NCI-H526 (cell line): ENCODE measurements around the gene DNAI1.

ENCODE experiments used
- DNase-seq, 2 experiments: peaks; one replicate each; lab custom pipeline; 2025; lab: John Stamatoyannopoulos, UW

The DNAI1 gene

DNA sequence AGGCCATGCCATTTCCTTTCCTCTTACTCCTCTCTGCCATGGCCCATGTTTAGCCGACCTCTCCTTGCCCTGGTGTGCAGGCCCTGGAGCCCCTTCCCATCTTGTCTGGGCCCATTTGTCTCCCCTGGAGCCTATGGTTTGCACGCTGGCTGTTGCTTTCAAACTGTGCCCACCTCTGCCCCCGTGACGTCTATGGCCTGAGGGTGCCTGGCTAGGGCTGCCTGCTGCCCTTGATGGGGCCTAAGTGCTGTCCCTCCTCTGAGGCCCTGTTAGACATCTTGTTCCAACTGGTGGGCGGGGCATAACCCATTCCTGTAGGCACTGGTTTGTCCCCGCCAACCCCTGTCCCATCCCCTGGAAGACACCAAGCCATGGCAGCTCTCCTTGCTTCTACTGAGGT, 86.9 kb downstream of the DNAI1 start:
- no peak for DNase-seq

DNA sequence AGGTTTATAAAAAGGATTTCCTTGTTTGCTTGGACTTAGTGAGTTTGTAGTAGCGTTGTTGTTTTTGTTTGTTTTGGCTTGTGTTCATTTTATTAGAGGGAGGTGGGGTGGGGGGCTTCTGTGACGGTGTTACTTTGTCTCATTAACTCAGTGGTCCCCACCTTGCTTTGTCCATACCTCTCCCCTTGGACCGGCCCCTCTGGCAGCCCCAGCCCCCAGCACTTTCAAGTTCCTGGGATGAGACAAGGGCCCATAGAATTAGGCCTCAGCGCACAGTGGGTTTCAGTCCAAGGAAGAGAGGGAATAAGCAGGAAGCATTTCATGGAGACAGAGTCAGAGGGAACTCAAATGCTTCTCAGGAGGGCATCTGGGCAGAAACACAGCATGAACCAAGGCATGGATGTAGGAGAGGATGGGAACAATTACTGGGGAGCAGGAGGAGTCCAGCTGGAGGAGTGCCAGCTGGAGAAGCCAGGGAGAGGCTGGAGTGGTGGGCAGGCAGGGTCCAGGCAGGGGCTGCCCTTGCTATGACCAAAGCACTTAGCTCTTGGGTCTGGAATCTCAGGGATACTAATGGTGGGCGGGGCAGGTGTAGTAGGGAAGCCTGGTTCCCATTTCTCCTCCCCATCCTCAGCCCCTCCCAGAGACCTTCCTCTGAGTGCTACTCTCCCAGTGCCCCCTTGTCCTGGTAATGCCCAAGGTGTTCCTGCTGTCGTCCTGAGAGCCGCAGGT, 87.7 kb downstream of the DNAI1 start:
- no peak for DNase-seq

DNA sequence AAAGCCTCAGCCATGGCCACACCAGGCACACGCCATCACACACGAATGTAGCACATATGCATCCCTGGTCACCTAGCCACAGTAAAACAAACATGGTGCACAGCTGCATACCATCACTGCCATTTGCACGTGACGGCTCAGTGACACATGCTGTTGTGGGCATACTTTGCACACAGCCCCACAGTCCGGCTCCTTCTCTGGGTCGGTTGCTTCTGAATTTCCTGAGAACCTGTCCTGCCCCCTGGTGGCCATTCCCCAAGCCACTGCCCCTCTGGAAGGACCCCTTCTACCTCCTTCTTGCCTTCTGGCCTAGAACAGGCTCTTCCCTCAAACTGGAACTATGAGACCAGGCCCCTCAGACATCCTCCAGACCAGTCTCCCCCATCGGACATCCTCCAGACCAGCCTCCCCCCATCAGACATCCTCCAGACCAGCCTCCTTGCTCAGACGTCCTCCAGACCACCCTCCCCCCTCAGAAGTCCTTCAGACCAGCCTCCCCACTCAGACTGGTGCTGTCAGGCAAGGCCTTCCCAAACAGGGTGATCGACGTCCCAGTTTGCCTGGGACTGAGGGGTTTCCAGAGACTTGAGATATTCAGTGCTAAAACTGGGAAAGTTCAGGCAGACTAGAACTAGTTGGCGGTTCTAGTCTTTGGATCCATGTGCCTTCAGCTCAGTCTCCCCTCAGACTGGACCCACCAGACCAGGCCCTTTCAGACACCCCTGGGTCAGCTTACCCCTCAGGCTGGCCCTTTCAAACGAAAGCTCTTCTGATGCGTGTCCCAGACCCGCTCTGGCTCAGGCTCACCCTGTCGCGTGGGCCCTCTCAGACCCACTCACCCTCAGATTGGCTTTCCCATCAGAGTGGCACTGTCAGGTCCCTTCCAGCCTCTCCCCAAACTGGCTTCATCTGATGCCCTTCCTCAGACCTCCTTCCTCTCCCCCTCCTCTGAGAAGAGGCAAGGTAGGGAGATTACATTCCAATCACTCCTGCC, 88.5 kb downstream of the DNAI1 start:
- DNase-seq = peak; percentile 54 to 82

DNA sequence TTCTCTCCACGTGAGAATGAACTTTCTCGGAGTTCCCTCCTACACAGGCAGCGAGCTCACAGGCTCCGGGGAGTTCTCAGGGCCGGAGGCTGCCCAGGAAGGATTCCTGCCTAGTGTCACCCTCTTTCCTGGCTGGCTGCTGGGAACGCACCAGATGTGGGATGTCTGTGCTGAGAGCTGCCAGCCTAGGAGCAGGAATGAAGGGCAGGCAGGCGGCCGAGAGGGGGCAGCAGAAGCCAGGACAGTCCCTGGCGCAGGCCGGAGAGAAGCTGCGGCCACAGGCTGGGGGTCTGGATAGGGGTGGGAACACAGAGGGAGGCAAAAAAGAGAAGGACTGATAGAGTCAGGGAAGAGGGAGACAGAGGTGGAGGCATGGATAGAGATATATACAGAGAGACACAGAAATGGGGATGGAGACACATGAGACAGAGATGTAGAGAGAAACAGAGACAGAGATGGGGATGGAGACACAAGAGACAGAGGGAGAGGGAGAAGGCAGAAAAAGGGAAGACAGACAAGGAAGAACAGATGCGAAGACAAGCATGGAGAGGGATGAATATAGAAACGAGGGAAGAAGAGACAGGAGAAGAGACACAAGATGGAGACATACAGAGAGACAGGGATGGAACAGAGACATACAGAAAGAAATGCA, 89.5 kb downstream of the DNAI1 start:
- DNase-seq = peak; percentile 23 to 75

DNA sequence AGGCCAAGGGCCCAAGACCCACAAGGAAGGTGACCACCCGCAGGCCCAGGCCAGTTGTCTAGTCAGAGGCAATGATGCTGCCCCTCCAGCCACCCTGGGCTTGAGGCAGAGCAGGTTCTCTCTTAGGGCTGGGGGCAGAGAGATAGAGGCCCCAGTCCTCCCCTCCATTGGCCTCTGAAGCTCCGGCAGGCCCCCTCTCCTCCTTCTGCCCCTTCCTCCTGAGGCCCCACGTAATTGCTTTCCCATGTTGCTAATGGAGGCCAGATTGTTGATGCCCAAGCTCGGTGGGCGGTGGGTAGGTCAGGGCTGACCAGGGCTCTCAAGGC, 90.8 kb downstream of the DNAI1 start:
- no peak for DNase-seq

DNA sequence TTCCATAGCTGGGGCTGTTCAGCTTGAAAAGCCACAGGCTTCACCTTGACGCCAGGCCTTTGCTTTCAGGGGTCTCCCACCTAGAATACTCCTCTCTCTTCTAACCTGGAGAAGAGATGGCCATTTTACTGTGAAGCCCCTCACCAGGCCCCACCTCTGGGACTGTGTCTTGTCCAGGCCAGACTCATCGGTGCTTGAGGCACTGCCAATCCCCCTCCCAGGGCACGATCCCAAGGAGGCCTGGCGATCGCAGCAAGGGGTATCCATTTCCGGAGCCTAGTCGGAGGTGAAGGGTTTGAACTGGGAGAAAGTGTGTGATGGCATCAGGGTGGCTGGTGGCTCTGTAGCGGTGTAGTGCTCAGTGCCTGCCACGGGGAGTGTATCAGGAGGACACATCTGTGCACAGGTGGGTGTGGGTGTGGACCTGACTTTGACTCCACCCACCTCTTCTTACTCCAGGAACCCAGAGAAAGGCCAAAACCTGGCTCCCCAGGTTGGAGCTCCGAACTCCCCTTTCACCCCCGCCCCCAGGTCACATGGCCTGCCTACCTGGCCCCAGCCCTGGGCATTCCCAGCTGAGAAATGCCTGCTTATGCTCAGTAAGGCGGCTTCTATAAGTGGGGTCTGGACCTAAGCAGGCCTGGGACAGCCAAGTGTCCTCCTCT, 91.5 kb downstream of the DNAI1 start:
- DNase-seq = no peak

DNA sequence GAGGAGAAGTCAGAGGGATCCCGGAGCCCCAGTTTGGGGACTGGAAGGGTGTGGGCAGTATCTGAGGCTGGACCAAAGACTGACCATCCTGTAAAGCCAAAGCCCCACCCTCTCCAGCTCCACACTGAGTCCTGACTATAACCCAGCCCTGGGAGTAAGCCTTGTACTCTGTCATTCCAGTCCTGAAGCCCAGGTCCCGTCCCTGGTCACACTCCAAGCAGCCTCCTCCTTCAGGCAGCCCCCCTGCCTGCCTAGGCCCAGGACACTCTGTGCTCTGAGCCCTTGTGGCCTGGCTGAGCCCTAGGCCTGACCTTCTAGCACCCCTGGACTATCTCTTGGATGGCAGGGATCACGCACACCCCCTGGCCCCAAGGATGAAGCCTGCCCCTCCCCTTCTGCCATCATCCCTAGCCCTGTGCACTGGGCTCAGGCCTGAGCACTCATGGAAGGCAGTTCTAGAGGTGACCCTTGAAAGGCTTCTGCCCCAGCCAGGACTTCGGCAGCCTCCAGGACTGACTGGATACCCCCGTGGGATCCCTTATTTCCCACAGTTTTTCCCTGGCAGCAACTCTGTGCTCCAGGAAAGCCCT, 92.2 kb downstream of the DNAI1 start:
- DNase-seq = no peak

DNA sequence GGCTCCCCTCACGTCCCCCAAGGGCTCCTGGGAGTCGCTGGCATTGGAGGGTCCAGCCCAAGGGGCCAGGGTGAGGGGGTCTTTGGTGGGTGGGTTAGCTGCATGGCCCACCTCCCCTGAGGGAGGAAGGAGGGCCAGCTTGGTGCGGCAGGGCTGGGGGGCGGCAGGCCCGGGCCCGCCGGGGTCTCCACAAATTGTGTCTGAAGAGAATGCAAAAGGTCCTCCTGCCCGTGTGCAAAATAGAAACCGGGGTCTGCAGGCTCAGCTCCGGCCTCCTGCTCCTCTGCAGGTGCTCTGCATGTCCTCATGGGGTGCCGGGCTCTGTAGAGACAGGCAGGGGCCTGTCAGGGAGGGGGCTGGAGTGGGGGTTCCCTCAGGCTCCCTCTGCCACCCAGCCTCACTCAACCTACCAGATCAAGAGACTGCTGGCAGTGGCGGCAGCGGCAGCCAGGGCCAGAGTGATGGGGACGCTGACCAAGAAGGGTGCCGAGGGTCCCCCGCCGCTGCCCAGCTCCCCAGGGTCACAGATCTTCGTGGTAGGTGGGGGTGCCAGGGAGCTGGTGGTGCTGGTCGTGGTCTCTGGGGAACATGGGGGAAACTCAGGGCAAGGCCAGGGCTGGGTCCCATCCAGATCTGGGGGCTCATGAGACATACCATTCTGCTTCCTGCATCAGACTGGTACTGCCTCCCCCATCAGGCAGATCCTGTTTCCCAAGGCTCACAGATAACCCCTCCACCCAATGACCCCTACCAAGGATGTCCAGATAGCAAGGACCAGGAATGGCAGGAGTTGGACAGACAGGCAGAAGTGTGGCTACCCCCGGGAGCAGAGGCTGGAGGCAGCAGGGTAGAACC, 93.4 kb downstream of the DNAI1 start:
- no peak for DNase-seq

DNA sequence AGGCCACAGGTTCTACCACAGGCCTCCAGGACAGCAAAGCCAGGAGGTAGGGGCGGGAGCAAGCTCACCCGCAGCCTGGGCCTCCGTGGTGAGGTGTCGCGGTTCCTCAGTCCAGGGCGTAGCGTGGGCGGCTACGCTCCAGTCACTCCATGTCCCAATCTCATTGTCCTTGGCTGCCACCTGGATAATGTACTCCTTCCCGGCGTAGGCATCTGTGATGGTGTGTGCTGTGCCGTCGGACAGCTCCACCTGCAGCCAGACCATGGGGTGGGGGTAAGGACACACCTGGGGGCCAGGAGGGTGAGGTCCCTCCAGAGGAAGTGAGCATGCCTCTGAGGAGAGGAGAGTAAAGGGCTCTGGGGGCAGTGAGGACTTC, 94.0 kb downstream of the DNAI1 start:
- peak in 1 of 2 experiments; percentile 33 for DNase-seq

DNA sequence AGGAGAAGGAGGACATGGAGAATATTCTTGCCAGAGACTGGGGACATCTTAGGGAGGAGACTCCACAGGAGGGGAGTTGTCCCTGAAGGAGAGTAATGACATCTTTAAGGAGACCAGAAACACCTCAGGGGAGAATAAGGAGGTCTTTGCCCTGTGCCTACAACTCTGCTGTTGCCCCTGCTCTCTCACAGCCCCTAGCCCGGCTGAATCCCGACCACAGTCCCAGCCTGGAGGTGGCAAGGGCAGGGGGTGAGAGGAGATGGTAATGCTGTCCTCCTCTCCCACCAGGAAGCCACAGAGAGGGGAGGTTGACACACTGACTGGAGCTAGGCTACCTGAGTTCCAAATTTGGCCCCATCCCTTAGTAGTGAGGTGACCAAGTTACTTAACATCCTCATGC, 94.4 kb downstream of the DNAI1 start:
- DNase-seq = no peak

DNA sequence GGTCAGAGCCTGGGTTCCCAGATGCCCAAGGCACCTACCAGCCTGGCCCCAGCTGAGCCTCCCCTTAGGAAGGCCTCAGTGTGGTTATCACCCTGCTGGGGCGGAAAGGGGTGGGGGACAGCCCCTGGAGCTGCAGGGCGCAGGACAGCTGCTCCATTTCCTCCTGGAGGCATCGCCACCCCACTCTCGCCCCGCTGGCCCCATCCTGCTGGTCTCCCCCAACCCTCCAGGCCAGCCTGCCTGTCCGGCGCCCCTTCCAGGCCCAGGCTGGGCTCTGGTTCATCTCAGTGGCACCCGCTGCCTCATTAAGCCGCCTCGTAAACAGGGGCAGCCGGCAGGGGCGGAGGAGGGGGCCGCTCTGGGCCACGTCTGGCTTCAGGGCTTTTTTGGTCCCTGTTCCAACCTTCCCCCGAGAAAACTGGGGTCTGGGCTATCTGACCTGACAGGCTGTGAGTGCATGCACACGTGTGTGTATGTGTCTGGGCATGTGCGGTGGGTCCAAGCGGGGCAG, 95.0 kb downstream of the DNAI1 start:
- peak in 1 of 2 experiments; percentile 17 for DNase-seq

DNA sequence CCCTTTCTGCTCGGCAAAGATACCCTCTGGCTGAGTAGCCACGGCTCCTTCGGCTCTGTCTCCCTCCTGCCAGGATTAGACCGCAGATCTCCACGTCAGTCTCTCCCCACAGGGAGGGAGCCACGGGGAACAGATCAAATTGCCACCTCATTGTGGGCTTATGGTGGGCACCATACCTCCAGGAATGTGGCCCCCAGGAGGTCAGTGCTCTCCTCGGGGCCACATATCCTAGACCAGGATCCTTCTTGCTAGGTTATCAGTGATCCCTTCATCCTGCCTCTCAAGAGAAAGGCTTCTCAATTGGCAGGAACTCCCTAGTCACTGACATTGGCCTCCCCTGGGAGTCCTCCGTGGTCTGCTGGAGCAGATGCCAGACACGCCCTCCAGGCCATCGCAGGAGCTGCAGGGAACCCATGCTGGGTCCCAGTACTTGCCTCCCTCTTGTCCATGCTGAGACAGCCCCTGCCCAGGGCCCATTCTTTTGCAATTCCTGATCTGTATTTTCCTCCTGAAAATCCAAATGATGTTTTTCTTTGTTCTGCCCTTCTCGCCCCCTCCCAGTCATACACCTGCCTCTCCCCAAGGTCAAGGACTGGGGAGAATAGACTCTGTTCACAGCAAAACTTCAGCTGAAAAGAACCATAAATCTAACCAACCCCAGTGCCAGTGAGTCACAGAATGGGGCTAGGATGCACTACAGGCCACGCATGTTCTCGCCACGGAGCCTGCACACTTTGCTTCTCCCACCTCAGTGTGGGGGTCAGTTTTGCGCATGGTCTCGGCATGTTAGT, 95.8 kb downstream of the DNAI1 start:
- DNase-seq = peak; percentile 66 to 91

DNA sequence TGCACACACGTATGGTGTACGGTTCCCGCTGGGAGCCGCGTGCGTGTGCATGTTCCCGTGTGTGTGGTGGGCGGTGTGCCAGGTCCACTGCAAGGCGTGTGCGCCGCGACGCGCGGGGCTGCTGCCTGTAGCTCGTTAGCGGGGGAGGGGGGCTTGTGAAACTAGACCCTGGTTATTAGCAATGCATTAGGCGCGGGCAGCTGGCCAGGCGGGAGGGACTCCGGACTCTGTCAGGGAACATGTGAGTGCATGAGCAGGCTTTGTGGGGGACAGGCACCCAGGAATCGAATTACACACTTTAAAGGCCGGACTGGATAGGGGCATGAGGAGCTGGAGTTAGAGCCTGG, 96.4 kb downstream of the DNAI1 start:
- DNase-seq = peak in 1 of 2 experiments; percentile 59

DNA sequence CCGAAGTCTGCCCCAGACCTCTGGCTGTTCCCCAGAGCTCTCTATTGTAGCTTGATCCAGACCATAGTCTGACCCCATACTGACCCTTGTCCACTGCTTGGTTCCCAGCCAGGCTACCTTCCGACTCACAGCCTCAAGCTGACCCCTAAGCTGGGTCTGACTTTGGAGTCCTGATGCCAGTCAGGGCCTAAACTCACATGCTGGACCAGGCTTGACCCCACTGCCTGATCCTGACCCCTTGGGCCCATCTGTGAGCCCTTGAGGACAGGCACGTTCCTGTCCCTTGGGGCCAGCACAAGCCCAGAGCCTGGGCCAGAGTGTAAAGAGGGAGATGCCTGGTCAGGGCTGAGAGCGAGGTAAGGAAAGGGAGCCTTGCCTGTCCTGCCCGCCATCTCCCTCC, 96.9 kb downstream of the DNAI1 start:
- no peak for DNase-seq

DNA sequence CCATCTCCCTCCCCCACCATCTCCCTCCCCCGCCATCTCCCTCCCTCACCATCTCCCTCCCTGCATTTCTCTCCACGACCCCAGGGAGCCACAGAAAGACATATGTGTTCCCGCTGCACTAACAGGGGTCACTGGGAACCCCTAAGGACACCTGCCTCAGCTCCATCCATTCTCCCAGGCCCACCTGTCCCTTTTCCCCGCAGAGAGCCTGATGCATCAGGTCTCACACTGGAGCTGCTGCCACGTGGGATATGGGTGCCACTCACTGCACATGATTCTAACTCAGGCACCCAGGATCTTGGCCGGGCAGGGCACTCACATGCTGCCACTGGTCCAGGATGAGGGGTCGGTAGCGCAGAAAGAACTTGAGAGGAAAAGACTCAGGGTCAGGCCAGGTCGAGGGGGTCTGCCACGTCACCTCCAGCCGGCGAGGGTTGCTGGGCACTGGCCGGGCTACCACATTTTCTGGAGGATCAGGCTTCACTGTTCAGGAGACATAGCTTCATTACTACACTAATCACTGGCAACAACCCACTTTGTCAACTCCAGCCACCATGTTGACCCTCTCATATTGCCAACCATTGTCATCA, 97.4 kb downstream of the DNAI1 start:
- DNase-seq = no peak

DNA sequence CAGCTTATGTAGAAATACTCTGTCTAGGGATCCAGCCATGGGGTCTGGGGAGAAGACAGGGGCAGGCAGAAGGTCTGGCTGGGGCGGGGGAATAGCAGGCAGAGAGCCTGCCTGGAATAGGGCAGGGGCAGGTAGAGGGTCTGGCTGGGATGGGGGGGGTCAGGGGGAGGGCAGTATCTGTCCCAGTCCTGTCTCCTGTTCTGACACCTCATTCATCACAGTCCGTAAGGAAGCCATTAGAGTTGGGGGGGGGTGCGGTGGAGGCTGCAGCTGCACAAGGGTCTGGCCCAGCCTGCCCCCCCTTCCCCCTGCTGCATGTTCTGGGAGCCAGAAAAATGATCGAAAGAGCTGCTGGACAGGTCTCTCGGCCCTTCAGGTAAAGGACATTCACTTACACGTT, 98.3 kb downstream of the DNAI1 start:
- no peak for DNase-seq

DNA sequence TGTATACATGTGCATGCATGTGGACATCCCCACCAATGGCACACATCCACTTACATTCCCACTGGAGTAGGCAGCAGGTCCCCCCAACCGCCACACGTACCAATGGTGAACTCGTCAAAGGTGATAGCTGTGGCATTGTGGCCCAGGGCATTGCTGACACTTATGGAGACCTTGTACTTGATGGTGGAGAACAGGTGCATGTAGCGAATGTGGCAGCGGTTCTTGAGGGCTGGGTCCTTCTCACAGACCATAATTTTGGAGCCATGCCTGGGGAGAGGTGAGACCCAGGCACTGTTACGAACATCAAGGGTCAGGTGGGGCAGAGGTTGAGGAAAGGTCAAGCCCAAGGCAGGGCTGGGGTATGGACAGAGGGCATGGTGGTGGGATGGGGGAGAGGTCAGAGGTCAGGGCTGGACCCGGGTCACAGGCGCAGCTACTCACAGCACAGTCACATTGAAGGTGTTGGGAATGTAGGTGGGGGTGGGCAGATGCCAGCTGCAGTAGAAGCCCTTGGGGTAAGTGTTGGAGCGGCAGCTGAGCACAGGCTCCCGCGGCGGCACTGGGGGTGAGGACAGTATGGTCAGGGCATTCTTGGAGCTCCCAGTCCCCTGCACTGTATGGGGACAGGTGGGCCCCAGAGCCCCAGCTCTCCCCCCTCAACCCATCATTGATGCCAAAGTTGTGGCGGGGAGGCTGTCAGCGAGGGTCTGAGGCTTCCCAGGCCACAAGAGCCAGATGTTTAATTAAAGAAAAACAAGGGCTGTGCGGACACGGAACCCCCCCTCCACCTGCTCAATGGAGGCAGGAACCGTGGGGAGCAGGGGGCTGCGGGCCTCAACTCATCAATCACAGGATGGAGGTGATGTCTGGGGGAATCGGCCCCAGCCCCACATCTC, 99.1 kb downstream of the DNAI1 start:
- no peak for DNase-seq

DNA sequence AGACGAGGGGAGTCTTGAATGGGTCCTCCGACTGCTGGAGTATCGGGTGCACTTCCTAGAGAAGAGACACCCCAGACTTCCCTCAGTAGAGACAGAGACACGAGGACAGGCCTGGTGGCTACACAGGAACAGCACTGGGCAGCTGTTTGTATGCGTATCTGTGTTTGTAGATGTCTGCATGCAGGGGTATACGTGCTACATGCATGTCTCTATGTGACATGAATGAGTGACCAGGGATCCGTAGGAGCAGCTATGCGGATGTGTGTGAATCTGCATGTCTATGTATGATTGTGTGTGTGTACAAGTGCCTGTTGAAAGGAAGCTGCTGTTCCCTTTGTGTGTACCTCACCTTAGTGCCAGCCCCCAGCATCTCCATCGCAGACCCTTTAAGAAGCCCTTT, 99.8 kb downstream of the DNAI1 start:
- no peak for DNase-seq
